T47D (cell line): Measurements from ENCODE around the gene ERBB3.

Experiments used
- DNase-seq, 2 experiments: peaks; one replicate each; pipeline versions ENCODE4 v3.0.0 to v3.0.0-alpha.2; 2011 to 2012; ENCODE audit warnings: low read depth in 1 of 2, low spot score in 1 of 2
- JUND ChIP-seq: IDR thresholded peaks from 2 replicates; pipeline ENCODE4 v1.6.1; 2012; ENCODE audit warnings: low read depth
- in situ Hi-C: cut with HindIII; loops from 2 replicates; pipeline ENCODE4 v1.10.0; 2016; ENCODE audit warnings: low sequenced_read_pairs, low pct_unique_long_range_greater_than_20kb

Gene ERBB3

GRCh38 chr12:56084958-56085543 lies 5.1 kb downstream of the ERBB3 start:
- TF ChIP-seq JUND, result no peak
- in situ Hi-C loops, result no loop called here
- DNase-seq, result peak in 1 of 2 experiments; percentile 80

GRCh38 chr12:56086096-56086495 lies 6.1 kb downstream of the ERBB3 start:
- TF ChIP-seq JUND, result no peak; the same call in 1 of the 2 replicates
- peak; percentile 63 to 99 for DNase-seq
- in situ Hi-C loops, result no loop called here

GRCh38 chr12:56086608-56087007 lies 6.6 kb downstream of the ERBB3 start:
- in situ Hi-C loops, result no loop called here
- DNase-seq, result peak in 1 of 2 experiments; percentile 50
- no peak for TF ChIP-seq JUND

GRCh38 chr12:56087220-56087619 lies 7.3 kb downstream of the ERBB3 start:
- in situ Hi-C loops, result no loop called here
- no peak for TF ChIP-seq JUND
- peak; percentile 62 to 94 for DNase-seq

GRCh38 chr12:56097738-56098137 lies 17.8 kb downstream of the ERBB3 start:
- in situ Hi-C loops, result no loop called here
- no peak for DNase-seq
- TF ChIP-seq JUND, result no peak

GRCh38 chr12:56098592-56098991 lies 18.6 kb downstream of the ERBB3 start:
- DNase-seq, result no peak
- in situ Hi-C loops, result no loop called here
- TF ChIP-seq JUND, result no peak

- in situ Hi-C loops, result no loop called here
- no peak for TF ChIP-seq JUND
- DNase-seq, result no peak
These were observed 19.8 kb downstream of the ERBB3 start for GRCh38 chr12:56099787-56100186.

- no peak for DNase-seq
- in situ Hi-C loops, result no loop called here
- TF ChIP-seq JUND, result no peak
These were observed 21.1 kb downstream of the ERBB3 start for GRCh38 chr12:56101045-56101444.

- no peak for TF ChIP-seq JUND
- in situ Hi-C loops, result no loop called here
- no peak for DNase-seq
These were observed 22.7 kb downstream of the ERBB3 start for GRCh38 chr12:56102683-56103065.

GRCh38 chr12:56103066-56103711 lies 23.2 kb downstream of the ERBB3 start:
- TF ChIP-seq JUND, result no peak
- in situ Hi-C loops, result no loop called here
- no peak for DNase-seq

GRCh38 chr12:56103823-56104108 lies 23.8 kb downstream of the ERBB3 start:
- no peak for DNase-seq
- peak; percentile 69 for TF ChIP-seq JUND
- in situ Hi-C loops, result no loop called here

- TF ChIP-seq JUND, result no peak
- peak; percentile 96 to 100 for DNase-seq
- in situ Hi-C loops, result no loop called here
These were observed 24.3 kb downstream of the ERBB3 start, which contains the start of gene PA2G4 for GRCh38 chr12:56104109-56104814. TSS of gene PA2G4 (plus strand) at chr12:56104559. CDS start at chr12:56104738, 179 bp downstream.
